Colonic mucosa (tissue), 4 donors: ENCODE data around the gene TMPRSS2. TPM values are rescaled to one million over a fixed set of nuclear protein-coding genes. Genes with fewer than 3 reads are reported as not detected.

ENCODE experiments used
- DNase-seq: peaks from one replicate; pipeline ENCODE4 v3.0.0-alpha.2; 2020
- H3K27ac ChIP-seq: fragments of 200-600 bp; one replicate; pipeline ENCODE4 v1.8.0; 2021
- H3K27me3 ChIP-seq: fragments of 200-600 bp; one replicate; pipeline ENCODE4 v1.8.0; 2021
- H3K36me3 ChIP-seq: fragments of 200-600 bp; one replicate; pipeline ENCODE4 v1.8.0; 2021
- H3K4me1 ChIP-seq: fragments of 200-600 bp; one replicate; pipeline ENCODE4 v1.8.0; 2021; ENCODE audit warnings: mild to moderate bottlenecking
- H3K4me3 ChIP-seq: fragments of 200-600 bp; one replicate; pipeline ENCODE4 v1.8.0; 2021
- H3K9ac ChIP-seq, 2 donors: one replicate each; pipeline ENCODE4 v1.7.0; 2013; ENCODE audit warnings: control low read depth in 2 of 2, low read depth in 2 of 2, low read length in 2 of 2
- H3K9me3 ChIP-seq: fragments of 200-600 bp; one replicate; pipeline ENCODE4 v1.8.0; 2021
- intact Hi-C: fragments of 100-400 bp; cut with DNase I; formaldehyde crosslinking; loops from one replicate; pipeline ENCODE4 v1.14.1; 2022
- total RNA-seq, 2 donors: library from RNA; stranded (reverse); fragmentation: NEBNext Ultra II Directional in 1 of 2; extraction: Animal tissue kit (Norgen Biotek cat#: 25700) in 1 of 2; gene quantifications; one replicate each; pipeline ENCODE4 v1.2.1, GENCODE V29; 2021
- TF ChIP-seq, protein P1 (sequence below): fragments of 200-600 bp; IDR thresholded peaks from one replicate; pipeline ENCODE4 v1.8.0; 2022; ENCODE audit warnings: antibody characterized with exemption, mild to moderate bottlenecking
- donor health status: healthy.
- donor health status: DM: no; HTN: no; CAD: no.
- donor health status: DM: no; HTN: no; CAD: no.

TMPRSS2 gene
- total RNA-seq, 2 donors from 2014 or later: 261 to 408 TPM

- intact Hi-C loops: no loop called here
- Histone ChIP-seq H3K9ac (no peak overlapping the region), H3K9me3 (no peaks in the 10 kb centered on the region), H3K4me1 (no peaks in the 10 kb centered on the region), H3K27ac (no peak overlapping the region), H3K27me3 (no peaks in the 10 kb centered on the region), H3K4me3 (no peak overlapping the region), H3K36me3 (no peaks in the 10 kb centered on the region)
- no peak for DNase-seq
- TF ChIP-seq, protein P1, sequence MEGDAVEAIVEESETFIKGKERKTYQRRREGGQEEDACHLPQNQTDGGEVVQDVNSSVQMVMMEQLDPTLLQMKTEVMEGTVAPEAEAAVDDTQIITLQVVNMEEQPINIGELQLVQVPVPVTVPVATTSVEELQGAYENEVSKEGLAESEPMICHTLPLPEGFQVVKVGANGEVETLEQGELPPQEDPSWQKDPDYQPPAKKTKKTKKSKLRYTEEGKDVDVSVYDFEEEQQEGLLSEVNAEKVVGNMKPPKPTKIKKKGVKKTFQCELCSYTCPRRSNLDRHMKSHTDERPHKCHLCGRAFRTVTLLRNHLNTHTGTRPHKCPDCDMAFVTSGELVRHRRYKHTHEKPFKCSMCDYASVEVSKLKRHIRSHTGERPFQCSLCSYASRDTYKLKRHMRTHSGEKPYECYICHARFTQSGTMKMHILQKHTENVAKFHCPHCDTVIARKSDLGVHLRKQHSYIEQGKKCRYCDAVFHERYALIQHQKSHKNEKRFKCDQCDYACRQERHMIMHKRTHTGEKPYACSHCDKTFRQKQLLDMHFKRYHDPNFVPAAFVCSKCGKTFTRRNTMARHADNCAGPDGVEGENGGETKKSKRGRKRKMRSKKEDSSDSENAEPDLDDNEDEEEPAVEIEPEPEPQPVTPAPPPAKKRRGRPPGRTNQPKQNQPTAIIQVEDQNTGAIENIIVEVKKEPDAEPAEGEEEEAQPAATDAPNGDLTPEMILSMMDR: no peak
Observed at GRCh38 chr21:41458121-41458520, 49.8 kb downstream of the TMPRSS2 start.

DNA sequence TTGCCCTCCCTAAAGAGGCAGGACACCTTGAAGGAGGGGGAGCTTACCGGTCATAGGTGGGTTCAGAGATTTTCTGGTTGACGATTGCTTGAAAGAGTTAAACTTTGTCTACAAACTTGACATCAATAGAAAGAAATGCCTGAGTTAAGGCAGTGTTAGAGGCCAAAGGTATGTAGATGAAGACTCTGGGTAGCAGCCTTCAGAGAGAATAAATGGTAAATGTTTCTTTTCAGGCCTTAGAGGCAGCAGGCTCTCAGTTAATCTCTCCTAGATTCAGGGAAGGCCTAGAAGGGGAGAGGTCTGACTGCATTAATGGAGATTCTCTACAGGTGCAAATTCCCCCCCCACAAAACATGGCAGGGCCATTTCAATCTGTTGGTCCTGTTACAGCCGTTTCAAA lies 54.2 kb downstream of the TMPRSS2 start:
- H3K27me3 ChIP-seq: no peaks in the 10 kb centered on the region
- intact Hi-C loops: no loop called here
- DNase-seq: no peak

DNA sequence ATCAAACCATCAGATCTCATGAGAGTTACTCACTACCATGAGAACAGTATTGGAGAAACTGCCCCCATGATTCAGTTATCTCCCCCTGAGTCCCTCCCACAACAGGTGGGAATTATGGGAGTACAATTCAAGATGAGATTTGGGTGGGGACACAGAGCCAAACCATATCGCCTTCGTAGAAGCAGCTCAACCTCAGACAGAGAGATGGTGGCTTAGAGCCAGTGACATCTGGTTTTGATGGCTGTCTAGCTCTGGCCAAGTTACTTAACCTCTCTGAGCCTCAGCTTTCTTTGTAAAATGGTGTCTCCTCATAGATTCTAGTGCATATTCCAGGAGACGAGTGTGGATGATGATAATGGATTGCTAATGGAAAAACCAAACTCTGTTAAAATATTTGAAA lies 54.8 kb downstream of the TMPRSS2 start:
- TF ChIP-seq, protein P1: no peak

More for the DNA sequence above, 54.2 kb downstream of the TMPRSS2 start:
- Histone ChIP-seq H3K4me3 (no peak overlapping the region), H3K27ac (no peak overlapping the region), H3K9ac (no peak overlapping the region), H3K4me1 (no peaks in the 10 kb centered on the region), H3K9me3 (no peaks in the 10 kb centered on the region), H3K36me3 (no peaks in the 10 kb centered on the region)
- TF ChIP-seq, protein P1: no peak

GRCh38 chr21:41451753-41452676 lies 55.9 kb downstream of the TMPRSS2 start:
- Histone ChIP-seq H3K4me1 (no peaks in the 10 kb centered on the region), H3K36me3 (no peaks in the 10 kb centered on the region), H3K9me3 (no peaks in the 10 kb centered on the region), H3K27me3 (no peaks in the 10 kb centered on the region), H3K27ac (no peak overlapping the region), H3K4me3 (no peak overlapping the region), H3K9ac (no peak overlapping the region)
- peak; percentile 59 for DNase-seq
- intact Hi-C loops: no loop called here
- TF ChIP-seq, protein P1: no peak

More for the DNA sequence above, 54.8 kb downstream of the TMPRSS2 start:
- no peak overlapping the region for H3K27ac ChIP-seq
- H3K36me3 ChIP-seq: no peaks in the 10 kb centered on the region
- H3K4me3 ChIP-seq: no peak overlapping the region
- no peaks in the 10 kb centered on the region for H3K4me1 ChIP-seq
- H3K27me3 ChIP-seq: no peaks in the 10 kb centered on the region
- H3K9me3 ChIP-seq: no peaks in the 10 kb centered on the region
- DNase-seq: no peak
- intact Hi-C loops: no loop called here
- H3K9ac ChIP-seq: no peak overlapping the region

DNA sequence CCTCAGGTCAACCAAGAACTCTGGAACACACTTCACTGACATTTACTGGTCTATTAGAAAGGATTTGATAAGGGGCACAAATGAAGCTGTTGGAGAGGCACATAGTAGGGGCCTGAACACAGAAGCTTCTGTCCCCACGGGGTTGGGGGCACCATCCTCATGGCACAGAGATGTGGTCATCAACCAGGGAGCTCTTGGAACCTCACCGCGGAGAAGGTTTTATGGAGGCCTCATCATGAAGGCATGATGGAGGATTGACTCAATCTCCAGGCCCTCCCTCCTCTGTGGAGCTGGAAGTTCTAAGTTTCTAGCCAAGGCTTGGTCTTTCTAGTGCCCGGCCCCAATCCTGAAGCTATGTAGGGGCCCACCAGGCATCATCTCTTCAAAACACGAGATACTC lies 58.3 kb downstream of the TMPRSS2 start:
- Histone ChIP-seq H3K9ac (no peak overlapping the region), H3K36me3 (no peaks in the 10 kb centered on the region), H3K4me3 (no peak overlapping the region), H3K4me1 (no peaks in the 10 kb centered on the region), H3K27me3 (no peaks in the 10 kb centered on the region), H3K9me3 (no peaks in the 10 kb centered on the region), H3K27ac (no peak overlapping the region)
- no peak for DNase-seq
- intact Hi-C loops: no loop called here
- TF ChIP-seq, protein P1: no peak
